HTERT RPE-1 (cell line): ENCODE results near the gene NOTO.
"Not testable (repeated sequence)": the region's sequence is repeated elsewhere in the genome, so short reads cannot be mapped to it uniquely, and the experiment has no call there.

Experiments used
- in situ Hi-C: fragments of 300-500 bp; cut with MboI; formaldehyde crosslinking; loops from 4 replicates; pipeline ENCODE4 v1.14.3; 2020; ENCODE audit warnings: low sequenced_read_pairs

Gene NOTO

GRCh38 chr2:73202156-73203054 lies at the start of gene NOTO:
Gene NOTO, plus strand, starts transcription at chr2:73202574. Its CDS starts 93 bp downstream, at chr2:73202667.
- in situ Hi-C loops: no loop called here

GRCh38 chr2:73156539-73157124 lies 45.7 kb upstream of the NOTO start:
- in situ Hi-C loops: no loop called here

GRCh38 chr2:73162856-73163391 lies 39.5 kb upstream of the NOTO start:
- in situ Hi-C loops: no loop called here

GRCh38 chr2:73163483-73164367 lies 38.6 kb upstream of the NOTO start:
- in situ Hi-C loops: no loop called here

GRCh38 chr2:73165978-73166377 lies 36.4 kb upstream of the NOTO start:
- in situ Hi-C loops: not testable (repeated sequence)

- in situ Hi-C loops: not testable (repeated sequence)
Observed at GRCh38 chr2:73166813-73167212, 35.6 kb upstream of the NOTO start.

GRCh38 chr2:73168348-73168747 lies 34.0 kb upstream of the NOTO start:
- in situ Hi-C loops: not testable (repeated sequence)

- in situ Hi-C loops: not testable (repeated sequence)
Observed at GRCh38 chr2:73170341-73170740, 32.0 kb upstream of the NOTO start.

- in situ Hi-C loops: no loop called here
Observed at GRCh38 chr2:73172963-73173362, 29.4 kb upstream of the NOTO start.

- in situ Hi-C loops: no loop called here
Observed at GRCh38 chr2:73173781-73174180, 28.6 kb upstream of the NOTO start.

GRCh38 chr2:73174244-73174643 lies 28.1 kb upstream of the NOTO start:
- in situ Hi-C loops: no loop called here

GRCh38 chr2:73174941-73175662 lies 27.3 kb upstream of the NOTO start:
- in situ Hi-C loops: no loop called here

GRCh38 chr2:73175663-73176204 lies 26.6 kb upstream of the NOTO start:
- in situ Hi-C loops: no loop called here

- in situ Hi-C loops: no loop called here
Observed at GRCh38 chr2:73176205-73176880, 26.0 kb upstream of the NOTO start.

- in situ Hi-C loops: no loop called here
Observed at GRCh38 chr2:73176881-73177644, 25.3 kb upstream of the NOTO start.

GRCh38 chr2:73177645-73178255 lies 24.6 kb upstream of the NOTO start:
- in situ Hi-C loops: no loop called here

GRCh38 chr2:73185965-73186364 lies 16.4 kb upstream of the NOTO start:
- in situ Hi-C loops: no loop called here

- in situ Hi-C loops: no loop called here
Observed at GRCh38 chr2:73187549-73187948, 14.8 kb upstream of the NOTO start.
